Activated CD4-positive, alpha-beta T cell treated with anti-CD3 and anti-CD28 coated beads for 36 hours (primary cell): ENCODE measurements around the gene TMEM198. TPM values are rescaled to one million over a fixed set of nuclear protein-coding genes. Genes with fewer than 3 reads are reported as not detected.

Source experiments
- ATAC-seq: fragments of 200-7000 bp; cut with Tn5 transposase; one replicate; pipeline ENCODE4 v1.10.0; 2021; ENCODE audit warnings: mild to moderate bottlenecking, moderate library complexity
- CTCF ChIA-PET: fragments of 350-600 bp; sonication (Branson Sonifier 250); formaldehyde crosslinking; loops from one replicate; lab custom pipeline; 2021; ENCODE audit warnings: antibody characterized with exemption; lab: Charles Lee
- POLR2A ChIA-PET: fragments of 350-600 bp; sonication (Branson Sonifier 250); formaldehyde crosslinking; loops from one replicate; lab custom pipeline; 2021; ENCODE audit warnings: antibody characterized with exemption, inconsistent platforms; lab: Charles Lee
- DNase-seq: peaks from one replicate; pipeline ENCODE4 v3.0.0-alpha.2; 2020
- H3K27ac Mint-ChIP-seq: one replicate; pipeline ENCODE4 v1.8.0; 2021; ENCODE audit warnings: mixed read lengths
- H3K27me3 Mint-ChIP-seq: one replicate; pipeline ENCODE4 v1.8.0; 2021; ENCODE audit warnings: mixed read lengths
- H3K36me3 Mint-ChIP-seq: one replicate; pipeline ENCODE4 v1.8.0; 2021; ENCODE audit warnings: low read depth, mixed read lengths
- H3K4me1 Mint-ChIP-seq: one replicate; pipeline ENCODE4 v1.8.0; 2021; ENCODE audit warnings: mixed read lengths
- H3K4me3 Mint-ChIP-seq: one replicate; pipeline ENCODE4 v1.8.0; 2021; ENCODE audit warnings: mild to moderate bottlenecking, moderate library complexity, mixed read lengths
- H3K9me3 Mint-ChIP-seq: one replicate; pipeline ENCODE4 v1.8.0; 2021; ENCODE audit warnings: low read depth, mixed read lengths
- intact Hi-C, 2 experiments: fragments of 100-400 bp; cut with DNase I in 1 of 2; cut with micrococcal nuclease in 1 of 2; formaldehyde crosslinking; loops; one replicate each; pipeline versions ENCODE4 v1.14.2 to v1.15.1; 2022 to 2024; cut with DNase I, micrococcal nuclease
- microRNA-seq: library from miRNA; unstranded; fragments of <30 nt; microRNA quantifications from one replicate; pipeline ENCODE4 v1.2.0, GENCODE V29; 2021; ENCODE audit warnings: borderline replicate concordance
- total RNA-seq, 2 experiments: library from RNA; stranded (reverse); gene quantifications; one replicate each; pipeline ENCODE4 v1.2.3, GENCODE V29; 2021

The TMEM198 gene
- total RNA-seq, 2 experiments from 2014 or later: 2.4 to 2.7 TPM

DNA sequence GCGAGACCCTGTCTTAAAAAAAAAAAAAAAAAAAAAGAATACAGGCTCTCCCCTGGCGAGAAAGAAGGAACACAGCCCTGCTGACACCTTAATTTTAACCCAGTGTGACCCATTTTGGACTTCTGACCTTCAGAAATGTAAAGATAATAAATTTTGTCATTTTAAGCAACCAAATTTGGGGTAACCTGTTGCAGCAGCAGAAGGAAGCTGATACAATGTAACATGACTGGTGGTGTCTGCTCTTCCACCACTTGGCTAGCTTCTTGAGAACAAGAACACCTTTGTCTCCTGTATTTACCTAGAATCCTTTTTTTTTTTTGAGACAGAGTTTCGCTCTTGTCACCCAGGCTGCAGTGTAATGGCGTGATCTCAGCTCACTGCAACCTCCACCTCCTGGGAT is 47.3 kb downstream of the TMEM198 start:
- no peak for DNase-seq
- ATAC-seq: no peak
- H3K9me3 Mint-ChIP-seq: no peaks in the 10 kb centered on the region
- no peaks in the 10 kb centered on the region for H3K4me1 Mint-ChIP-seq
- no peaks in the 10 kb centered on the region for H3K36me3 Mint-ChIP-seq
- H3K4me3 Mint-ChIP-seq: no peak overlapping the region
- POLR2A ChIA-PET: no interaction called here
- H3K27ac Mint-ChIP-seq: no peak overlapping the region
- H3K27me3 Mint-ChIP-seq: peaks cover 10% of the 10 kb centered on the region
- intact Hi-C loops: no loop called here
- CTCF ChIA-PET: no interaction called here

DNA sequence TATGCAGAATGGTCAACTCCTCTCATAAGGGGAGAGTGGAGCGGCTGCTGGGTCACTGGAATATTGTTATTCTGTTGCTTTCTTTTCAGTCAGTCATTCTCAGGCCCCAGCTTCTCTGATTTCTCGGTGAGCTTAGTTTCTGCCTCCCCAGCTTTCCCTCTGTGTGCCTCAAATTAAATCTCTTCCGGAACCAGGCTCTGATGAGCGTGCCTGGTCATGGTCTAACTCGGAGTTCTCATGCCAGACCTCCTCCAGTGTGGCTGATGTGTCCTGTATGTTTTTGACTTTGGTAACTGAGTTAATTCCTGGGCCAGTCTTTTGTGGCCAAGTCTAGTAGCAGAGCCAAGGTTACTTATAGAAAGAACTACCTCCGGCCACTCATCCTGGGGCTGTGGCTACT is 48.9 kb downstream of the TMEM198 start:
- POLR2A ChIA-PET: interaction anchor here (0.9 kb wide), 1 partner anchor 22 kb away, joined by 9 read pairs; the partner anchor contains the start of gene OBSL1
- Mint-ChIP-seq H3K36me3 (no peaks in the 10 kb centered on the region), H3K4me3 (no peak overlapping the region), H3K9me3 (no peaks in the 10 kb centered on the region), H3K27ac (no peak overlapping the region), H3K4me1 (peaks cover 6% of the 10 kb centered on the region), H3K27me3 (peaks cover 8% of the 10 kb centered on the region)
- DNase-seq (no peak), ATAC-seq (no peak)
- CTCF ChIA-PET: interaction anchor here (0.6 kb wide), 2 partner anchors 51 to 356 kb away, joined by 3 read pairs; no protein-coding TSS in a partner anchor
- intact Hi-C loops: no loop called here

DNA sequence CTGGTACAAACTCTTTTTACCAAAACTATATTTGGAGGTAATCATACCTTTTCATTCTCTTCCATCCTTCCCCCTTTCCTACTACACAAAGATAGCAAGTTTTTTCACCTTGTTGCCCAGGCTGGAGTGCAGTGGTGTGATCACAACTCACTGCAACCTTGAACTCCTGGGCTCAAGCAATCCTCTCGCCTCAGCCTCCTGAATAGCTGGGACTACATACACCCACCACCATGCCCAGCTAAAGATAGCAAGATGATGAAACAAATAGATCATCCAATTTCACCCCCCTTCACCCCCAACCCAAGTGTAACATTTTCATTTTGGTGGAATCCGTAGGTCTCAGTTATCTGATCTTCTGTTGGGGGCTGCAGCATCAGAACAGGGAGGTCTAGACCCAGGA is 49.3 kb downstream of the TMEM198 start:
- POLR2A ChIA-PET: interaction anchor here (0.9 kb wide), 1 partner anchor 22 kb away, joined by 9 read pairs; the partner anchor contains the start of gene OBSL1
- H3K4me1 Mint-ChIP-seq: peaks cover 7% of the 10 kb centered on the region
- H3K27ac Mint-ChIP-seq: no peak overlapping the region

DNA sequence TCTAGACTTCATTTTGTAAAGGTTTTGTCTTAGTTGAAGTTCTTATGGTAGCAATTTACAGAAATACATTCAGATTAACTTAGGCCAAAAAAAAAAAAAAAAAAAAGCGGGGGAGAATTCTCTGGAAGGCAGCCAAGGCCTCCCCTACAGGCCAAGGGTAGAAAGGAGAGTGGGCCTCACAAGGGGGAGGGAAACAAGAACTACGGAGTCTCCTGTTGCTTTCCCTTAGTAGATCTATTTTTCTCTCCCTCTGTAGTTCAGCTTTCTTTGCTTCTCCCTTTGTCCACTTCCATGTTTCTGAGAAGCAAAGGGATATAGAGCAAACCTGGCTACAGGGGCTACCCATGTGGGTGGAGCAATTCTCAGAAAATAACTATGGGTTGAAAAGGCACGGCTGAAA is 51.4 kb downstream of the TMEM198 start:
- ATAC-seq: no peak
- POLR2A ChIA-PET: no interaction called here

More for the DNA sequence above, 49.3 kb downstream of the TMEM198 start:
- DNase-seq (no peak), ATAC-seq (no peak)
- Mint-ChIP-seq H3K36me3 (no peaks in the 10 kb centered on the region), H3K9me3 (no peaks in the 10 kb centered on the region), H3K27me3 (peaks cover 8% of the 10 kb centered on the region), H3K4me3 (no peak overlapping the region)
- CTCF ChIA-PET: interaction anchor here (0.6 kb wide), 2 partner anchors 190 to 356 kb away, joined by 3 read pairs; no protein-coding TSS in a partner anchor
- intact Hi-C loops: no loop called here

DNA sequence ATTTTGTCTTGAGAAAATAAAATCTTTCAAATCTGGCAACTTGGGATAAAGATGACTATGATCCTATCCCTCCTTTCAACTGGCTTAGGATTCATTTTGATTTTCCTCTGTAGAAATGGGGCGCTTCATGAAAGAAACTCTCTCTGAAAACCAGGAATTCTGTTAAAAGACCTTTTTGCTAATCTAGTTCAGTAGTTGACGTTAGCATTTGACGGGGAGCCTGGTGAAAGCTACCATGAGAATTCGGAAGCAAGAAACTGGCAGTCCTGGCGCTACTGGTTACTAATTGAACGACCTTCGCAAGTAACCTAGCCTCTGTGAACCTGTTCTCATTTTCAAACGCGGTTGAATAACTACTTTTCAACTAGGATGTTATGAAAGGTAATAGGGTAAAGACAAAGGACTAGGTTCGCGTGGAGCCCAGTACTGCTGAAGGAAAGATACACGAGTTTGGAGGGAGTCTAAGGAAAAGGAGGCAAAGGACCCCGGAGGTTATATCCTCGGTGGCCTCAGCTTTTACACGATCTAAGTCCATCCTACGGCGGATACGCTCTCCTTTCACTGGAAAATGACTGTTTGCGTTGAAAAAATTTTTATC is 53.2 kb downstream of the TMEM198 start:
- no peaks in the 10 kb centered on the region for H3K9me3 Mint-ChIP-seq
- peak overlapping the region; percentile 82 for H3K4me3 Mint-ChIP-seq
- peak; percentile 1 for ATAC-seq

More for the DNA sequence above, 51.4 kb downstream of the TMEM198 start:
- H3K27me3 Mint-ChIP-seq: peaks cover 4% of the 10 kb centered on the region
- H3K9me3 Mint-ChIP-seq: no peaks in the 10 kb centered on the region
- no peak overlapping the region for H3K27ac Mint-ChIP-seq
- no peak for DNase-seq
- no peaks in the 10 kb centered on the region for H3K36me3 Mint-ChIP-seq
- peaks cover 16% of the 10 kb centered on the region for H3K4me1 Mint-ChIP-seq
- intact Hi-C loops: loop anchor here in 1 of 2 experiments (5.0 kb wide), 1 partner anchor 343 kb away; the partner anchor contains the start of genes TUBA4A and TUBA4B
- CTCF ChIA-PET: no interaction called here
- no peak overlapping the region for H3K4me3 Mint-ChIP-seq

DNA sequence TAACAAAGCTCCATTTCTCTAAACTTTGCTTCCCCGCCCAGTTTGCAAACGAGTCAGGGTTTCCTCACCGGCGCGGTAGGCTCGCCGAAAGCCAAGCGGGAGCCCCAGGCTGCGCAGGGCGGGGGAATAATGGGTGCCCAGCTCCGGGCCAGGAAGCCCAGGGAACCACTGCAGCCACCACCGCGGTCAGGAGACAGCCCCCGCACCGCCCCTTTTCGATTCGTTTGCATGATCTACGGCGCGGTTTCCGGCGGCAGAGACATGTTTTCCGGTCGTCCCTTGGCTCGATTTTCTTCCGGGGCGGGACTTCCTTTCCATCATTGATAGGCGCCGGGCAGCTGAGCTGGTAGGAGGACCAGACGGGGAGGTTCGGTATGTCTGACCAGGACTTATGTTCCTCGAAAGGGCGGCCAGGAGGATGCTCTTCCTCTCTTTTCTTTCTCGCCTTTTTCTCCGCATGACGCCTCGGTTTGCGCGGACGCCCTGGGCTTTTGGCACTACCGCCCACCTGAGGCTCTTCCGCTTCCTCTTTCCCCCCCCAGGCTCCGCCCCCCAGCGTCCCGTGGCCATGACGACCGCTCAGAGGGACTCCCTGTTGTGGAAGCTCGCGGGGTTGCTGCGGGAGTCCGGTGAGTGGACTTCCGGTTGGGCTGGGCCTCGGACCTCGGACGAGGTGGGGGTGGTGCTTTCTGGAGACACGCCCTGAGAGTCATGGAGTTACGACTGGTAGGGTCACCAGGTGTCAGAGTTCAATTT is 53.9 kb downstream of the TMEM198 start, which contains the start of gene STK11IP:
Gene STK11IP (plus strand): TSS at position 306 of the 756 bp plus-strand sequence. CDS start 263 bp downstream, at position 569.
- POLR2A ChIA-PET: no interaction called here

More for the DNA sequence above, 53.2 kb downstream of the TMEM198 start:
- intact Hi-C loops: loop anchor here (1.0 to 5.0 kb wide), 8 partner anchors 26 to 419 kb away; partner anchors contain the start of genes CHPF (in 2 of the 2), DNAJB2 (in 1 of the 2), GMPPA (in 1 of the 2) and OBSL1 (in 1 of the 2)
- Mint-ChIP-seq H3K36me3 (peaks cover 5% of the 10 kb centered on the region), H3K4me1 (peaks cover 16% of the 10 kb centered on the region), H3K27ac (peak overlapping the region; percentile 97), H3K27me3 (peaks cover 4% of the 10 kb centered on the region)
- CTCF ChIA-PET: interaction anchor here (0.6 to 3.5 kb wide), 14 partner anchors 26 to 193 kb away, joined by 3 to 29 read pairs (median 4); partner anchors contain the start of genes CHPF and TMEM198
- POLR2A ChIA-PET: no interaction called here
- no peak for DNase-seq

DNA sequence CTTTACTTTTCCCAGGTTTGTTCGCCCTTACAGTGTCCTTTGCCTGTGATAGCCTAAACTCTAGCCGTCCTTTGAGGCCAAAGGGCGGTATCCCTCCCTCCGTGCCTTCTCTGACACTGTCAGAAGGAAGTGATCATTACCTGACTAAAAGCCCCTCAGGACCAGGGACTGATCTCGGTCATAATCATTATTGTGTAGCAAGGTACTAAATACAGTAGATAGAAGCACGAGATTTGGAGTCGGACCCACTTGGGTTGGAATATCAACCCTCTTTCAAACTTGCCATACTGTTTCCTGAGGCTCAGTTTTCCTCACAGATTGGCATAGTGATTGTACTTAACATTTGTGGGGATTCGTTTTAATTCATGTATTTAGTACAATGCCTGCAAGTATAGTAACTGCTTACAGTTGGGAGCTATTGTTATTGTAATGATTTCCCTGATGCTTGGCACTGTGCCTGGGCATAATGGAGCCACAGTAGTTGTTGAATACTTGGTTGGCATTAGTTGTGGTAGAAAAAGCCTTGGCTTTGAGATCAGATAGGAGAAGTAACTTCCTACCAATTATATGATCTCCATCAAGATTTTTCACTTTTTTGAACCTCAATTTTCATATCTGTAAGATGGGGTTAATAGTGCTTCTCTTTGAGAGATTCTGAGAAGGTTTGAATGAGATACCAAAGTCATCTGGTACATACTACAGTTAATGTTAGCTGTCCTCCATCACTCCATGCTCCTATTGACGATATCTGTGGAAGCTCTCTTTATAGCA is 54.7 kb downstream of the TMEM198 start:
- H3K36me3 Mint-ChIP-seq: peaks cover 6% of the 10 kb centered on the region
- no peaks in the 10 kb centered on the region for H3K9me3 Mint-ChIP-seq
- H3K4me3 Mint-ChIP-seq: peak overlapping the region; percentile 82
- DNase-seq: no peak
- no peaks in the 10 kb centered on the region for H3K27me3 Mint-ChIP-seq
- ChIA-PET POLR2A (no interaction called here), CTCF (interaction anchor here (1.3 to 3.5 kb wide), 6 partner anchors 39 to 91 kb away, joined by 4 to 29 read pairs (median 7); partner anchors contain the start of genes CHPF and TMEM198)
- intact Hi-C loops: loop anchor here (1.0 to 5.0 kb wide), 6 partner anchors 44 to 1328 kb away; partner anchors contain the start of genes AAMP (in 1 of the 2), GMPPA (in 1 of the 2), PNKD (in 1 of the 2) and TUBA4A (in 1 of the 2)
- no peak for ATAC-seq
- H3K27ac Mint-ChIP-seq: peak overlapping the region; percentile 97
- peaks cover 16% of the 10 kb centered on the region for H3K4me1 Mint-ChIP-seq

More for the DNA sequence above, 53.9 kb downstream of the TMEM198 start, which contains the start of gene STK11IP:
- Mint-ChIP-seq H3K4me1 (peaks cover 16% of the 10 kb centered on the region), H3K27ac (peak within 1 kb of the TSS; percentile 97), H3K4me3 (peak within 1 kb of the TSS; percentile 82), H3K36me3 (peaks cover 5% of the 10 kb centered on the region), H3K27me3 (peaks cover 4% of the 10 kb centered on the region), H3K9me3 (no peaks in the 10 kb centered on the region)
- ATAC-seq (peak; percentile 91), DNase-seq (peak; percentile 95)
- CTCF ChIA-PET: interaction anchor here (0.6 to 3.5 kb wide), 13 partner anchors 29 to 194 kb away, joined by 3 to 29 read pairs (median 4); partner anchors contain the start of genes CHPF and TMEM198
- intact Hi-C loops: loop anchor here (1.0 to 5.0 kb wide), 12 partner anchors 27 to 1327 kb away; partner anchors contain the start of genes CHPF (in 2 of the 2), GMPPA (in 2 of the 2), AAMP (in 1 of the 2) and DNAJB2 (in 1 of the 2)

Small RNAs within 50 kb of the gene (microRNA-seq; reads per million reads assigned to microRNA genes)
- not detected for gene MIR3132

Other genes with a start within 250 kb of the TMEM198 start
- gene PTPRN, start 234.6 kb upstream of the TMEM198 start, total RNA-seq: under 1 TPM; 0.30 to 0.43 TPM
- not detected for gene RESP18, start 211.3 kb upstream of the TMEM198 start, total RNA-seq
- gene DNPEP, start 156.1 kb upstream of the TMEM198 start, total RNA-seq: 10 to 100 TPM; 81.0 to 93.1 TPM
- not detected for gene DES, start 125.7 kb upstream of the TMEM198 start, total RNA-seq
- gene SPEG, start 109.2 kb upstream of the TMEM198 start, total RNA-seq: 1 to 10 TPM in 1 of 2 experiments, under 1 TPM in 1; 0.89 to 1.4 TPM
- 10 to 100 TPM; 35.2 to 35.5 TPM for gene GMPPA, start 45.1 kb upstream of the TMEM198 start, total RNA-seq
- gene ASIC4, start 29.5 kb upstream of the TMEM198 start, total RNA-seq: not detected
- gene CHPF, start 219 bp upstream of the TMEM198 start, total RNA-seq: 10 to 100 TPM; 14.1 to 17.1 TPM
- 1 to 10 TPM; 1.0 to 1.9 TPM for gene OBSL1, start 27.5 kb downstream of the TMEM198 start, total RNA-seq
- gene INHA, start 28.3 kb downstream of the TMEM198 start, total RNA-seq: not detected
- 10 to 100 TPM; 23.5 to 26.1 TPM for gene STK11IP, start 53.8 kb downstream of the TMEM198 start, total RNA-seq
- under 1 TPM; 0.05 to 0.16 TPM for gene SLC4A3, start 83.6 kb downstream of the TMEM198 start, total RNA-seq